HCT116 (cell line): ENCODE measurements around the gene PCARE. TPM values are rescaled to one million over a fixed set of nuclear protein-coding genes. Genes with fewer than 3 reads are reported as not detected.

Experiments
- ATAC-seq: fragments of 200-7000 bp; cut with Tn5 transposase; 2 replicates; pipeline ENCODE4 v1.9.1; 2020; ENCODE audit warnings: mild to moderate bottlenecking, moderate library complexity
- BruUV-seq: library from RNA; stranded (reverse); fragments of 400-500 nt; replicated peaks from 2 replicates; lab custom pipeline; 2021; lab: Mats Ljungman, UMichigan
- CTCF ChIA-PET: fragments of 300-600 bp; sonication (Branson Sonifier 250); formaldehyde crosslinking; loops from one replicate; lab custom pipeline; 2021; ENCODE audit warnings: antibody characterized with exemption; lab: Charles Lee
- POLR2A ChIA-PET: fragments of 300-600, 350-600 bp; sonication (Branson Sonifier 250); formaldehyde crosslinking; loops from one replicate; lab custom pipeline; 2021; ENCODE audit warnings: antibody characterized with exemption; lab: Charles Lee
- RAD21 ChIA-PET, 2 experiments: fragments of 300-600 bp; sonication (Branson Sonifier 250); formaldehyde crosslinking; loops; one replicate each; lab custom pipeline; 2023; ENCODE audit warnings: low total read pairs in 2 of 2; ENCODE audit not compliant: uncharacterized antibody in 2 of 2, unreplicated experiment in 2 of 2, low non-redundant PET in 1 of 2; lab: Charles Lee
- DNase-seq: peaks from one replicate; pipeline ENCODE4 v3.0.0-alpha.2; 2010; ENCODE audit warnings: low read depth, low spot score
- H2AFZ ChIP-seq: fragments of 200-600 bp; shearing (Covaris generic), sonication (generic); 2 replicates; pipeline ENCODE4 v1.6.1; 2017; ENCODE audit warnings: low read depth, mixed run types, mixed read lengths, antibody characterized with exemption, low read length; ENCODE audit not compliant: poor library complexity, severe bottlenecking
- H3K27ac ChIP-seq: 2 replicates; pipeline ENCODE4 v1.5.1; 2012; ENCODE audit warnings: low read depth, low read length
- H3K27me3 ChIP-seq: fragments of 200-600 bp; sonication (generic); 2 replicates; pipeline ENCODE4 v1.6.1; 2016; ENCODE audit warnings: mixed run types, low read length, mixed read lengths; ENCODE audit not compliant: insufficient read depth
- H3K36me3 ChIP-seq, 2 experiments: fragments of 200-500 bp in 1 of 2; fragments of 200-600 bp in 1 of 2; sonication (Bioruptor generic) in 1 of 2; sonication (generic) in 1 of 2; 2 replicates each; pipeline versions ENCODE4 v1.5.1 to v1.6.1; 2014 to 2016; ENCODE audit warnings: low read length in 2 of 2, inconsistent platforms in 1 of 2, mixed read lengths in 1 of 2, mixed run types in 1 of 2; ENCODE audit not compliant: insufficient read depth in 2 of 2, control insufficient read depth in 1 of 2
- H3K4me1 ChIP-seq, 2 experiments: fragments of 200-600 bp in 1 of 2; sonication (generic) in 1 of 2; 2 replicates each; pipeline versions ENCODE4 v1.5.1 to v1.6.1; 2012 to 2017; ENCODE audit warnings: low read length in 2 of 2, inconsistent platforms in 1 of 2, mild to moderate bottlenecking in 1 of 2, mixed read lengths in 1 of 2, mixed run types in 1 of 2, moderate library complexity in 1 of 2; ENCODE audit not compliant: insufficient read depth in 2 of 2, control insufficient read depth in 1 of 2
- H3K4me2 ChIP-seq: fragments of 200-600 bp; sonication (generic); 2 replicates; pipeline ENCODE4 v1.6.1; 2017; ENCODE audit warnings: mixed run types, low read length, mixed read lengths
- H3K4me3 ChIP-seq, 2 experiments: fragments of 200-600 bp in 1 of 2; sonication (generic) in 1 of 2; replicated peaks in 1 of 2; 2 replicates each; pipeline ENCODE4 v1.5.1; 2011 to 2016; ENCODE audit warnings: low read length in 2 of 2, control low read depth in 1 of 2, low read depth in 1 of 2, mild to moderate bottlenecking in 1 of 2, mixed read lengths in 1 of 2, mixed run types in 1 of 2
- H3K79me2 ChIP-seq: fragments of 200-600 bp; sonication (generic); 2 replicates; pipeline ENCODE4 v1.6.1; 2017; ENCODE audit warnings: mild to moderate bottlenecking, mixed run types, low read length, moderate library complexity, mixed read lengths; ENCODE audit not compliant: insufficient read depth
- H3K9ac ChIP-seq: fragments of 200-600 bp; sonication (generic); 2 replicates; pipeline ENCODE4 v1.6.1; 2016; ENCODE audit warnings: low read length, mixed read lengths
- H3K9me2 ChIP-seq: fragments of 200-600 bp; sonication (generic), shearing (Covaris generic); 2 replicates; pipeline ENCODE4 v1.6.1; 2017; ENCODE audit warnings: mixed run types, mild to moderate bottlenecking, moderate library complexity; ENCODE audit not compliant: insufficient read depth
- H3K9me3 ChIP-seq, 2 experiments: fragments of 200-500 bp in 1 of 2; fragments of 200-600 bp in 1 of 2; sonication (Bioruptor generic) in 1 of 2; sonication (generic) in 1 of 2; 2 replicates each; pipeline ENCODE4 v1.6.1; 2014 to 2017; ENCODE audit warnings: low read length in 2 of 2, mixed read lengths in 2 of 2, inconsistent platforms in 1 of 2, low read depth in 1 of 2, mild to moderate bottlenecking in 1 of 2, mixed run types in 1 of 2, moderate library complexity in 1 of 2; ENCODE audit not compliant: control insufficient read depth in 1 of 2, insufficient read depth in 1 of 2
- H4K20me1 ChIP-seq: fragments of 200-600 bp; sonication (generic), shearing (Covaris generic); 2 replicates; pipeline ENCODE4 v1.6.1; 2017; ENCODE audit warnings: mixed run types, mild to moderate bottlenecking, moderate library complexity; ENCODE audit not compliant: insufficient read depth
- ATF3 ChIP-seq: IDR thresholded peaks from 2 replicates; pipeline ENCODE4 v1.6.1; 2012
- CBX3 ChIP-seq: IDR thresholded peaks from 2 replicates; pipeline ENCODE4 v1.6.1; 2012; ENCODE audit warnings: low read depth
- EGR1 ChIP-seq: IDR thresholded peaks from 2 replicates; pipeline ENCODE4 v1.6.1; 2012; ENCODE audit warnings: low read depth
- MAX ChIP-seq: IDR thresholded peaks from 2 replicates; pipeline ENCODE4 v1.6.1; 2012
- RAD21 ChIP-seq: IDR thresholded peaks from 2 replicates; pipeline ENCODE4 v1.6.1; 2012; ENCODE audit warnings: low read depth, mild to moderate bottlenecking
- SRF ChIP-seq: IDR thresholded peaks from 2 replicates; pipeline ENCODE4 v1.6.1; 2012; ENCODE audit warnings: low read depth
- TCF7L2 ChIP-seq: IDR thresholded peaks from 2 replicates; pipeline ENCODE4 v1.7.0; 2011; ENCODE audit warnings: borderline replicate concordance, inconsistent platforms; ENCODE audit not compliant: insufficient read depth, insufficient read length; ENCODE audit errors: extremely low read depth
- YY1 ChIP-seq: IDR thresholded peaks from 2 replicates; pipeline ENCODE4 v1.6.1; 2011; ENCODE audit warnings: low read length, low read depth, moderate library complexity, mild to moderate bottlenecking; ENCODE audit not compliant: insufficient replicate concordance; ENCODE audit errors: extremely low read depth
- ZFX ChIP-seq: fragments of 450-650 bp; IDR thresholded peaks from 2 replicates; pipeline ENCODE4 v1.6.1; 2017
- ZNF274 ChIP-seq: fragments of 200-500 bp; sonication (Bioruptor generic); IDR thresholded peaks from 2 replicates; pipeline ENCODE4 v1.6.1; 2014; ENCODE audit warnings: mild to moderate bottlenecking, low read depth, low read length, inconsistent platforms
- intact Hi-C: fragments of 100-400 bp; cut with micrococcal nuclease; formaldehyde crosslinking; loops from 2 replicates; pipeline ENCODE4 v1.10.0; 2022
- total RNA-seq: library from RNA; stranded (reverse); gene quantifications from one replicate; pipeline ENCODE4 v1.2.1, GENCODE V29; 2021; ENCODE audit not compliant: unreplicated experiment

PCARE gene
- total RNA-seq, 1 experiment from 2014 or later, result not detected

GRCh38 chr2:29050591-29050990 is 23.7 kb downstream of the PCARE start:
- ATAC-seq (no peak), DNase-seq (no peak)
- CTCF ChIA-PET, result no interaction called here
- TF ChIP-seq TCF7L2 (no peak), ATF3 (no peak), MAX (no peak), YY1 (no peak), CBX3 (no peak), ZNF274 (no peak), RAD21 (no peak), ZFX (no peak), SRF (no peak), EGR1 (no peak)
- Histone ChIP-seq H3K36me3 (no peaks in the 10 kb centered on the region), H3K4me1 (peaks cover 5 to 11% of the 10 kb centered on the region in 2 experiments; a peak in 3 of 4 replicates), H3K27me3 (no peaks in the 10 kb centered on the region), H3K9me3 (no peaks in the 10 kb centered on the region), H3K9me2 (no peaks in the 10 kb centered on the region), H3K27ac (no peak overlapping the region), H3K4me3 (no peak overlapping the region), H3K4me2 (no peak overlapping the region), H3K9ac (no peak overlapping the region), H4K20me1 (no peaks in the 10 kb centered on the region), H3K79me2 (no peaks in the 10 kb centered on the region), H2AFZ (no peak overlapping the region)
- RAD21 ChIA-PET, result no interaction called here
- BruUV-seq, result no TSS peak
- intact Hi-C loops, result no loop called here
- POLR2A ChIA-PET, result no interaction called here
